HG03558 (cell line): ENCODE data around the gene ZCCHC24.
"Not testable (repeated sequence)": the region's sequence is repeated elsewhere in the genome, so short reads cannot be mapped to it uniquely, and the experiment has no call there.

Source experiments
- ATAC-seq: cut with Tn5 transposase; IDR thresholded peaks from one replicate; pipeline ENCODE4 v1.9.1; 2021; ENCODE audit warnings: moderate number of reproducible peaks; ENCODE audit not compliant: unreplicated experiment; ENCODE audit errors: extremely low read depth

ZCCHC24 gene

GRCh38 chr10:79335470-79336235 lies 109.8 kb downstream of the ZCCHC24 start:
- ATAC-seq: no peak

GRCh38 chr10:79335094-79335469 lies 110.3 kb downstream of the ZCCHC24 start:
- no peak for ATAC-seq

GRCh38 chr10:79334573-79334972 lies 110.9 kb downstream of the ZCCHC24 start:
- ATAC-seq: no peak

GRCh38 chr10:79333513-79333912 lies 111.9 kb downstream of the ZCCHC24 start:
- no peak for ATAC-seq

- ATAC-seq: not testable (repeated sequence)
Measured at GRCh38 chr10:79332610-79333315, 112.7 kb downstream of the ZCCHC24 start.
